ENCODE measurements around the gene EBP. TPM values are rescaled to one million over a fixed set of nuclear protein-coding genes. Genes with fewer than 3 reads are reported as not detected.

Gene EBP
- total RNA-seq, 4 donors from 2014 or later: 15.7 to 20.7 (median 17.4) TPM

GRCh38 chrX:48482526-48482925 is 39.1 kb upstream of the EBP start:
- Histone ChIP-seq H3K9me3 (no peaks in the 10 kb centered on the region), H3K4me1 (peaks cover 0 to 1% (median under 1%) of the 10 kb centered on the region in 4 donors), H3K27ac (replicated peaks in 1 of 4) (no peak overlapping the region), H3K27me3 (no peaks in the 10 kb centered on the region), H3K36me3 (peaks cover 5 to 49% (median 38%) of the 10 kb centered on the region in 4 donors), H3K4me3 (no peak overlapping the region)
- intact Hi-C loops (cut with DNase I): no loop called here
- no peak for DNase-seq (ENCODE audit: extremely low spot score)
- no peak for TF ChIP-seq POLR2A (IDR thresholded peaks at IDR 0.05; ENCODE audit: low read depth)
- TF ChIP-seq CTCF (IDR thresholded peaks at IDR 0.05): no peak
- no peak for TF ChIP-seq EP300 (IDR thresholded peaks at IDR 0.05)
- TF ChIP-seq POLR2AphosphoS5 (IDR thresholded peaks at IDR 0.05): no peak
- 83% methylated on average over 1 of the region's 7 CpGs for WGBS

GRCh38 chrX:48487362-48487798 is 34.2 kb upstream of the EBP start:
- H3K36me3 ChIP-seq: peaks cover 0 to 24% (median 19%) of the 10 kb centered on the region in 4 donors
- no peaks in the 10 kb centered on the region for H3K27me3 ChIP-seq
- 73% methylated on average over 7 of the region's 10 CpGs for WGBS
- intact Hi-C loops (cut with DNase I): no loop called here
- no peaks in the 10 kb centered on the region for H3K4me1 ChIP-seq
- TF ChIP-seq POLR2AphosphoS5 (IDR thresholded peaks at IDR 0.05) (no peak), EP300 (IDR thresholded peaks at IDR 0.05) (no peak), CTCF (IDR thresholded peaks at IDR 0.05) (no peak), POLR2A (IDR thresholded peaks at IDR 0.05; ENCODE audit: low read depth) (no peak)
- DNase-seq (ENCODE audit: extremely low spot score): no peak
- no peaks in the 10 kb centered on the region for H3K9me3 ChIP-seq
- no peak overlapping the region for H3K4me3 ChIP-seq
- no peak overlapping the region for H3K27ac ChIP-seq (replicated peaks in 1 of 4)

- TF ChIP-seq CTCF (IDR thresholded peaks at IDR 0.05): no peak
- TF ChIP-seq POLR2AphosphoS5 (IDR thresholded peaks at IDR 0.05): no peak
- no peak for TF ChIP-seq POLR2A (IDR thresholded peaks at IDR 0.05; ENCODE audit: low read depth)
- no peak for TF ChIP-seq EP300 (IDR thresholded peaks at IDR 0.05)
- DNase-seq (ENCODE audit: extremely low spot score): no peak
- H3K4me1 ChIP-seq: no peaks in the 10 kb centered on the region
- H3K9me3 ChIP-seq: no peaks in the 10 kb centered on the region
- no peak overlapping the region for H3K27ac ChIP-seq (replicated peaks in 1 of 4)
- no peak overlapping the region for H3K4me3 ChIP-seq
- H3K27me3 ChIP-seq: no peaks in the 10 kb centered on the region
- H3K36me3 ChIP-seq: peaks cover 0 to 20% (median 13%) of the 10 kb centered on the region in 4 donors
- WGBS: 70% methylated on average over 3 of the region's 3 CpGs
- intact Hi-C loops (cut with DNase I): no loop called here
These were observed 33.6 kb upstream of the EBP start for GRCh38 chrX:48488034-48488433.

GRCh38 chrX:48489296-48489695 is 32.3 kb upstream of the EBP start:
- H3K9me3 ChIP-seq: no peaks in the 10 kb centered on the region
- intact Hi-C loops (cut with DNase I): no loop called here
- no peak overlapping the region for H3K27ac ChIP-seq (replicated peaks in 1 of 4)
- H3K36me3 ChIP-seq: peaks cover 0 to 8% (median 1%) of the 10 kb centered on the region in 4 donors
- H3K4me3 ChIP-seq: no peak overlapping the region
- no peak for DNase-seq (ENCODE audit: extremely low spot score)
- WGBS: 77% methylated on average over 8 of the region's 9 CpGs
- peaks cover 0 to 3% (median 0%) of the 10 kb centered on the region in 4 donors for H3K4me1 ChIP-seq
- TF ChIP-seq POLR2AphosphoS5 (IDR thresholded peaks at IDR 0.05) (no peak), POLR2A (IDR thresholded peaks at IDR 0.05; ENCODE audit: low read depth) (no peak), CTCF (IDR thresholded peaks at IDR 0.05) (no peak), EP300 (IDR thresholded peaks at IDR 0.05) (no peak)
- H3K27me3 ChIP-seq: no peaks in the 10 kb centered on the region

GRCh38 chrX:48489892-48490291 is 31.7 kb upstream of the EBP start:
- Histone ChIP-seq H3K9me3 (no peaks in the 10 kb centered on the region), H3K4me3 (no peak overlapping the region), H3K36me3 (peaks cover 0 to 3% (median 0%) of the 10 kb centered on the region in 4 donors), H3K4me1 (peaks cover 0 to 3% (median 0%) of the 10 kb centered on the region in 4 donors), H3K27me3 (no peaks in the 10 kb centered on the region), H3K27ac (replicated peaks in 1 of 4) (no peak overlapping the region)
- 96% methylated on average over 2 of the region's 2 CpGs for WGBS
- TF ChIP-seq POLR2A (IDR thresholded peaks at IDR 0.05; ENCODE audit: low read depth): no peak
- intact Hi-C loops (cut with DNase I): no loop called here
- DNase-seq (ENCODE audit: extremely low spot score): no peak

Data from esophagus muscularis mucosa (tissue), 4 donors.